Activated CD8-positive, alpha-beta memory T cell treated with anti-CD3 and anti-CD28 coated beads, Interleukin-2, amount 50 U/mL, for 1 hour (primary cell): ENCODE data around the gene COL4A1.
"Not testable (repeated sequence)": the region's sequence is repeated elsewhere in the genome, so short reads cannot be mapped to it uniquely, and the experiment has no call there.

Experiments used
- DNase-seq: peaks from one replicate; pipeline ENCODE4 v3.0.0-alpha.2; 2020; ENCODE audit errors: extremely low read depth

The COL4A1 gene

DNA sequence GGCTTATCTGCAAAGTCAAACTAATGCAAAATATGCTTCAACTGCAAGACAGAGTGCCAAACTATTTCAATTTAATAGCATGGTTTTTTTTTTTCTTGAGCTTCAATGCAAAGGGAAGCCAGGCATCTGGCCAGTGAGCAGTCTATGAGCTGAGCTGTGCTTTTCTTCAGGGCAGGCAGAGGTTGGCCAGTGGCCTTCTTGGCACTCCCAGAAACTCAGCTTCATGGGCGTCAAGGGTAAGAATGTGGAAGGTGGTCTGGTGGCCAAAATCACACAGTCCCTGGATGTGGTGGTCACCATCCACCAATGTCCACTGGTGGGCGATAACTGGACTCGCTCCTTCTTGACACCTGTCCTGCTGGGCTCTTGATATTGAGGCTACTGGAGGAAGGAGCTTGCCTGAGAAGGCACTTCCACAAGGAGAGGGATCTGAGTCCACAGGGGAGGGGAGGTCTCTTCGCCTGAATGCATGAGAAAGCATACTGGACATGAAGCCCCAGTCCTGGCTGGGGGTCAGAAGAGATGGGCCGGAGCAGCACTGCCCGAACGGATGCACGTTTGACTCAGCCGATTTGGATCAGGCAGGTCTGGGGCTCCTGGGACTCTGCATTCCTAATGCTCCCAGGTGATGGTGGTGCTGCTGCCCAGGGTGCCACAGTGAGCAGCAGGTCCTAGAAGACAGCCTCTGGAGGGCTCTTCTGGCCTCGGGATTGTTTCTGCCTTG, 17.2 kb upstream of the COL4A1 start:
- DNase-seq = no peak

DNA sequence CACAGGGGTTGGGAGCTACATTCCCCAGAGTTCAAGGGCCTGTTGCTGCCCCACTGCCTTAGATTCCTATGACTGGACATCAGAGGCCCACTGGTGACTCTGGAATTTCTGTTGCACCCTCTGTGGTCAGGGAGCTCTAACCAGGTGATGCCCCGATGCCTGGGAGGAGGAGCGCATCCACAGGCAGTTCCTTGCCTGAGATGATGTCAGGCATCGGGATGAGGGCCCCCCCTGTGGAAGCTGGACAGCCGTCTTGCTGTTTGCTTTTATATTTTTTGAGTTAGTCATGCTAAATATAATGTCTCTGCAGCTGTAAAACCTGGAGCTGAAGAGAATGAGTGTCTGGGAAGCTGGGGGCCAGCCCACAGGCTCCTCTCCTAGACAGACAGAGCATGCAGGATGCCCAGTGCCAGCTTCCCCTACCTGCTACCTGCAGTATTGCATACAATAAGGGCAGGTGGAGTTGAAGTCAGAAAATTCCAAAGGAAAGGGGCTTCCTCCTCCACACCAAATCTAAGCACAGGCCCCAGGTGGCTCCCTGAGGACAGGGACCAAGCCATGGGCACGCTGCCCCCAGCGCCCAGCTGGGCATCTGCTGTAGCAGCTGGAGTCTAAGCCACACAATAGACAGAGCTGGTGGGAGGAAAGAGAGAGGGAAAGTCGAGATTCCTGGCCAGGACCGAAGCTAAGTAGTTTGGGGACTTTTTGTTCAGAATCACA, 16.4 kb upstream of the COL4A1 start:
- DNase-seq = no peak

DNA sequence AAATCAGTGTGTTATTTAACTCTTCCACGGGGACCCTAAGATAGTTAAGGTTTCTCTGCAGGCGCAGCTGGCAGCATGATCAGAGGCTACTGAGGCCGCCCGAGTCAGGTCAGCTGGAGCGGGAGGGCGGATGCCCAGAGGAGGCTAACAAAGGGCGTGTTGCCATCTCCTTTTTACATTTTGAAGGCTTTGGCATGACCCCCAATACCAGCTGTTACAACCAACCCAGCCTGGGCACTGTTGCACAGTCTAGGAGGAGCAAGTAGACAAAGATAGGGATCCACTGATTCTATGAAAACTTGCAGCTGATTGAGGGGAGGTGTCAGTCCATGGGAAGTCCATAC, 15.8 kb upstream of the COL4A1 start:
- DNase-seq = no peak

DNA sequence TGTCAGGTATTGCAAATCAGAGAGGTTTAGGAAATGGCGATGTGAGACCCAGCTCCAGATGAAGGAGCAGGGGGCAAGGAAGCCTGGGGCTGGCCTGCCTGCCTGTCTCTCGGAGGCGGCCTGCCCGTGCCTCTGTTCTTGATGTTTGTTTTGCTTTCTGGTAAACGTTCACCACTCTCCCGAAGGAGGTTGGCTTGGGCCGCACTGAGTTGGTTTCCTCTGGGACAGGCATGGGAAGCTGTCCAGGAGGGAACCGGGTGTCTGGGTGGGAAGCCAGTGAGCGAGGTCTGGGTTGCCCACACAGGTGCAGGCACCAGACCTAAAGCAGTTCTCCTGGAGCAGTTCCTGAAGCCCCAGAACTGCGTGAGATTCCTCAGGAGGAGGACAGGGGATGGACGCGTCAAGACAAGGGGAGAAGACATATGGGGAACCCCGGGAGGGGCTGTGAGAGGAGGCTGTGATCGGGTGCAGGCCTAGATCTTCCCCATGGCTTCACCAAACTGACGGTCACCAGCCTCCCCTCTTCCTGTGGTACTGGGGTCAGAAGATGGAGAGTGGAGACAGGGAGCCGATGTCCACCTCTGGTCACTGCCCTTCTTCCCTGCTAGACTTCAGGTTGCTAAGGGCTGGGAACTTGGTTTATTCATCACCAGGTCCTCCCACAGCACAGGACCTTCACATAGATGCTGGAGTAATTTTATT, 15.3 kb upstream of the COL4A1 start:
- DNase-seq = no peak

DNA sequence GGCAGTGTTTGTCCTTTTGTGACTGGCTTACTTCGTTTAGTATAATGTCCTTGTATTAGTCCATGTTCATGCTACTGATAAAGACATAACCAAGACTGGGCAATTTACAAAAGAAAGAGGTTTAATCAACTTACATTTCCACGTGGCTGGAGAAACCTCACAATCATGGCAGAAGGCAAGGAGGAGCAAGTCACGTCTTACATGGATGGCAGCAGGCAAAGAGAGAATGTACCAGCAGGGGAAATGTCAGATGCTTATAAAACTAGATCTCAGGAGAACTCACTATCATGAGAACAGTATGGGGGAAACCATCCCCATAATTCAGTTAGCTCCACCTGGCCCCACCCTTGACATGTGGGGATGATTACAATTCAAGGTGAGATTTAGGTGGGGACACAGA, 14.6 kb upstream of the COL4A1 start:
- DNase-seq = not testable (repeated sequence)

DNA sequence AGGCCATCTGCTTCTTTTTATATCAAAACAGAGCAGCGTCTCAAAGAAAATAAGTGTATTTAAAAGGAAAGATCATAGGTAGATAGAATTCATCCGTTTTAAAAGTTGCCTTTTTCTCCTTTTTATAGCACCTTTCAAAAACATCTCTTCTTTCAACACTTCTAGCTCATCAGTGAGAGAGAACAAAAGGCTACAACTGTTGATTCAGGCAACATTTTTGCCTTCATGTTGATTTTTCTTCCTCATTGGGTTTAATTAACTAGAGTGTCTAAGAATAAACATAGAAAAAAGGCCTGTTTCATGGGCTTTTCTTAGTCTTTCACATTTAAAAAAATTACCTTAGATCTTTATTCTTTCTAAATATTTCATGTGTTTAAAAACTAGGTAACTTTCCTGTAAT, 13.7 kb upstream of the COL4A1 start:
- DNase-seq = no peak

DNA sequence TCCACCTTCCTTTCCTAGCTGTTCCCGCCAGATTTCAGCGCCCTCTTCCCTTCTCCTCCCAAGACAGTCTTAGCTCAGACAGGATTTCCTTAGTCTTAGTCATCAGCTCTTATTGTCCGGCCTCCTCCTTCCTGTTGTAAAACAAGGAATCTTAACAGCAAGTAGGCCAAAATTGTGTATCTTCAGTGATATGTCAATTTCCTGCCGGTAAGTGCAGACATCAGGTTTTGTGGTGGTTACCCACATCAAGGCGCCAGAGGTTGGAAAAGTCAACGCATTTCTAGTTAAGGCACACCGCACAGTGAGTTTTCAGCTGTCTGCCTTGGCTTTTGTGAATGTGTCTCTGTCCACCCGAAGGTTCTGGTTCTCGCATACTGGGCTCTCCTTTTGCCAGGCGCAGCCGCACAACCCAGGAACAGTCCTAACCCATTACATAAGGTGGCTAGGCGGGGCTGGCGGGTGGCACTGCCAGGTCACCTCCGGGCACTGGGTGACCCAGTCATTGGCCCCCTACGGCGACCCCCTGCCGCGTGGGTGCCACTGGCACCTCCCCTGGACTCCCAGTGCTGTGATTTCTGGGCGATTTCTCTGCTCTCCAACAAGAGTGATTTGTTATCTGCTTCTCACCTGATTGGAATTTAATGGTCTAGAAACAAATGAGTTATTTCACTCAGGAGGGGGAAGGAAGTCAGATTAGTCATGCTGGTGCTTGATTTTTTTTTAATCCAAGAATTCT, 13.0 kb upstream of the COL4A1 start:
- DNase-seq = no peak

DNA sequence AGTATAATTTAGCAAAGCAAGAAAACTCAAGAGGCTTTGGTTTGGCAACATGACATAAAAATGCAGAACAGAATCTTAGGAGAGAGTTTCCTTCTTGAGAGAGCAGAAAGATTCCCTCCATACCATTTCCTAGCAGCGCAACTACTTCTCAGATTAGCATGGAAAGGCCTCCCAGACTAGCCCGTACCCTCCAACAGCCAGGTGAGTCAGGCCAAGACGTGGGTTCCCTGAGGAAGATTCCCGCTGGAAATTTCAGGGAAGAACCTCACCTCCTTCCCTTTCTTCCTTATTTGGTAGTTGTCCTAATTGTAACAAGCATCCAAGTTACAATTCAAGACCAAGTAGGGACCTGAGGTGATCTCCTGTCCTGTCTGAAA, 12.4 kb upstream of the COL4A1 start:
- DNase-seq = no peak

DNA sequence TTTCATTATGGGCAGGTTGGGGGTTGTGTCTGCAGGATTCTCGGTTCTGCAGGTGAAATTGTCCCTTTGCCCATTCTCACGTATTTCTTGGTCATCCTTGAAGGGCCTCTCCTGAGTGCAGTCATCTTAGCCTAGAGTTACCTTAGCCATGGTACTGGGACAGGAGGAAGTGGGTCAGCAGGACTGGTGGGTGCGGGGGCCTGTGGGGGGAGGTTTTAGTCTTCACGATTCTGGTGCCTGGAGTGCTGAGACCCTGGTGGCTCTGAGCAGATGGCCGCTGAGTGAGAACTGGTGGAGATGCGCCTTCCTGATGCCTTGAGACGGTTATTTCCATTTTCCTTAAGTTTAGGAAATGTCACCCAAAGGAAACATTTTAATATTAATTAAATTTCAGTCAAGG, 12.0 kb upstream of the COL4A1 start:
- DNase-seq = no peak

DNA sequence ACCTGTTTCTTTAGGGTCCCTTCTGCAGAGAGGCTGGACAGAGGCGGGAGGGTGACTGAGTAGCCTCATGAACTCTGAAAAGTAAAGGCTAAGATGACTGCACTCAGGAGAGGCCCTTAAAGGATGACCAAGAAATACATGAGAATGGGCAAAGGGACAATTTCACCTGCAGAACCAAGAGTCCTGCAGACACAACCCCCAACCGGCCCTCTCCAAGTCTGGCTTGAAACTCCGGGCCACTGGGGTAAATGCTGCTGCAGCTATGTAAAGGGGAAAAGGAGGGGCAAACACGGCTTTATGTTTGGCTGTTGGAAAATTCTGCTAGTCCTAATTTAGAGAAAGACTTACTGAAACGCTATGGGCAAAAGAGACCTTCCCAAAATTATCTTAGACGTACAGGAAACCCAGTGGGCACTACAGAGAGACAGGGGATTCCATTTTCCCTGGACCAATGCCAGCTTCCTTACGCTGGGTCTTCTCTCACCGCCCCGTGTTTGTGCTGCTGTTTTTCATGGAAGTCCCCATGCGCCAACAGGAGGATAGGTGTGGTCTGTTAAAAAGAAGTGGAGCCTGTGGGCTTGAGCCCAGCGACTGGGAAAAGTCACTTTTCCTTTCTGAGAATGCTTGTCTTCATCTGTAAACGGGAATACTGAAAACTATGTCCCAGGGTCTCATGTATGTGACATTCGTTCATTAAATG, 10.7 kb upstream of the COL4A1 start:
- no peak for DNase-seq

DNA sequence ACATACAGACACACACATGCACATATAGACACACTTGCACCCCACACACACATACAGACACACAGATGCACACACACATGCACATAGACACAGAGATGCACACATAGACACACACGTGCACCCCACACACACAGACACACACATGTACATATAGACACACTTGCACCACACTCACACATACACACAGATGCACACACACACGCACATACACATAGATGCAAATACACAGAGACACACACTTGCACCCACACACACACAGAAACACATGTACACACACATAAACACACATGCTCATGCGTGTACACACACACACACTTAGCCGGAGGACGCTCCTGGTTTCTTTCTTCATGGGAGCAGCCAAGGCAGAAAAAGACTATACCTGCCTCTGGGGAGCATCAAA, 10.1 kb upstream of the COL4A1 start:
- DNase-seq = no peak

DNA sequence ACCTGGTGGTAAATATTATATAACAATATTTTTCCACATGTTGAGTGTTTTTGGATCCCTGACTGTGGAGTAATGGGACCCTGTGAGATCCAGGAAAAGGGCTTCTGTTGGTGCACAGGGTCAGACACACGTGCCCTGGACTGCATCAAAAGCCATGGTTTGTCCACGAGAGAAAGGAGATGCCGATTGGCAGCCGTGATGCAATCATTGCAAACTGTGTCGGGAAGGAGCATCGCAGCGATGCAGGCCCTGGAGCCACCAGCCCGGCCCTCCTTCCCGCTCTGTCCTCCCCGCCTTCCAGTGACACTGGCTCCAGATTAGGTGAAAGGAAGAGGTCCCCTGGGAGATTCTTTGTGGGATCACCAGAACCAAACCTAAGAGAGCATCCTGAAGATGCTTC, 9.2 kb upstream of the COL4A1 start:
- no peak for DNase-seq

DNA sequence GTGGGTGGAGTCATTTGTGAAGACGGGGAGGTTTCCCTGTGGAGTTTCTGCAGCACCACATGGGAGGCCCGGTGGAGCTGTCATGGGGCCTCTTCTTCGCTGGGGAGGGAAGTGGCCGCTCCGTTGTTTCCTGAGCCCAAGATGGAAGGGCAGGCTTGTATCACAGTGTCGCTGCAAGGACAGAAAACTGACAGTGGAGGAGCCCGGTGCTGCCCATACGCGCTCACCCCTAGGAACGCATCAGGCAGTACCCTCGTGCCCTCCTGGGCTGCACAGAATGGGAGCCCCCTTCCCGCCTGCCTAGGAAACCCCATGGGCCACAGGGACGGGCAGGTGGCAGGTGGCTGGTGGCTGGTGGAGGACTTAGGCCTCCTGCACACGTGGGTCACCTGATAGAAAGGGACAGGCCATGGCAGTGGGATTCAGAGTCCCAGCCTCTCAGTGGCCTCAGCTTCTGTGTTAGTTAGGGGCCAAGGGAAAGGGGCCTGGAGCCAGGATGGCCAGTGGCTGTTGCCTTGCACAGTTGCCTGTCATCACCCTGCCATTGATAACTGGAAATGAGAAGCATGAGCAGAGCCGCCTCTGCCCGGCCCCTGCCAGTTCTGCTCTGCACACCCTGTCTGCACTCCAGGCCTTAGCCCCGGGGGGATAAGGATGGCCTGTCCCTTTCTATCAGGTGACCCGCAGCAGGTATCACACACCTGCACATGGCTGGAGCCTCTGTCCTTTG, 7.7 kb upstream of the COL4A1 start:
- no peak for DNase-seq

DNA sequence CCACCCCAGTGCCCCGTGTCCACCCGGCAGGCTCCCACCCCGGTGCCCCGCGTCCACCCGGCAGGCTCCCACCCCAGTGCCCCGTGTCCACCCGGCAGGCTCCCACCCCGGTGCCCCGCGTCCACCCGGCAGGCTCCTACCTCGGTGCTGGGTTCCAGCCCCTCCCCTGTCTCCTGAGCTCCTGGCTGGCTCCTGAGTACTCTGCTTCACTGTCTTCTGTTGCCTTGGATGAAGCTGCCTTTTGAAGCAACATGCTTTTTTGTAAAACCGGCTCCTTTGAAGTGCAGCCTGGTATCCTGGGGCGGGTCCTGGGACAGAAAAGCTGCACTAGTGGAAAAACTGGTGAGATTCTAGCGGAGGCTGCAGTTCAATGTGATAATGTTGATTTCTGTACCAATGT, 6.8 kb upstream of the COL4A1 start:
- DNase-seq = not testable (repeated sequence)

DNA sequence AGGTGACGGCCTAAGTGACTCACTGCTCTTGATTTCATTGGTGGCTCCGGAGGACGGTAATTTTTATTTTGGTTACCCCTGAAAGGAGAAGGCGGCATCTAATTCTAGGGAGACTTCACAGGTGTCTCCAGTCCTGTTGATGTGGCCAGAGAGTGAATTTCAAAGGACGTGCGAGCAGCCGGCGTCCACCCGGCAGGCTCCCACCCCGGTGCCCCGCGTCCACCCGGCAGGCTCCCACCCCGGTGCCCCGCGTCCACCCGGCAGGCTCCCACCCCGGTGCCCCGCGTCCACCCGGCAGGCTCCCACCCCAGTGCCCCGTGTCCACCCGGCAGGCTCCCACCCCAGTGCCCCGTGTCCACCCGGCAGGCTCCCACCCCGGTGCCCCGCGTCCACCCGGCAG, 6.3 kb upstream of the COL4A1 start:
- DNase-seq = not testable (repeated sequence)

DNA sequence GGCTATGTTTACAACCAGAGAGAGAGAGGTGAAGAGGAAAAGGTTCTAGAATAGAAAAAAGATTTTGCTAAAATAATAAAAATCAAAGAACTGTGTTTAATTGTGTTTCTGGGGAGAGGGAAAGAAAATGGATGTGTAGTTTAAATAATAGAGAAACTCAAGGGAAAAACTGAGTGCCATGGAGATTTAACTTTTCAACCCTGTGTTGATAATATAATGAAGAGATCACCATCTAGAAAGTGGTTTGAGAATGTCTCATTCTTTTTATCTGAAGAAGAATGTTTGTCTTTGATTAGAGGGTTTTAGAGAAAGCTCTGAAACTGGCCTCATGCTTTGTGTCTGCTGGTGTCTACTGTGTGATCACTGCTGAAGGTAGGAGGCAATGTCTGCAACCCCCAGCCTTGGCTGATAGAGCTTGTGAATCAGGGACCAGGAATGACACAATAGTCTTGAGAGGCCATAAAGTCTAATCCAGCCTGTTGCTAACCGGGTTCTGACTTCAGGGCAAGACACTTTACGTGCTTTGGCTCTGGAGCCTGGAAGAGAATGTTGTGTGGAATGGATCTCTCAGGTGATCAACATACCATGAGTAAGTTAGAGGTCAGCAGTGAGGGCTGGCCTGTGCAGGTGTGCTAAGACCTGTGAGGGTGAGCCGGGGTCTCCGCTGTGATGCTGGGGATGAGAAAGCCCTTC, 5.5 kb upstream of the COL4A1 start:
- DNase-seq = no peak

DNA sequence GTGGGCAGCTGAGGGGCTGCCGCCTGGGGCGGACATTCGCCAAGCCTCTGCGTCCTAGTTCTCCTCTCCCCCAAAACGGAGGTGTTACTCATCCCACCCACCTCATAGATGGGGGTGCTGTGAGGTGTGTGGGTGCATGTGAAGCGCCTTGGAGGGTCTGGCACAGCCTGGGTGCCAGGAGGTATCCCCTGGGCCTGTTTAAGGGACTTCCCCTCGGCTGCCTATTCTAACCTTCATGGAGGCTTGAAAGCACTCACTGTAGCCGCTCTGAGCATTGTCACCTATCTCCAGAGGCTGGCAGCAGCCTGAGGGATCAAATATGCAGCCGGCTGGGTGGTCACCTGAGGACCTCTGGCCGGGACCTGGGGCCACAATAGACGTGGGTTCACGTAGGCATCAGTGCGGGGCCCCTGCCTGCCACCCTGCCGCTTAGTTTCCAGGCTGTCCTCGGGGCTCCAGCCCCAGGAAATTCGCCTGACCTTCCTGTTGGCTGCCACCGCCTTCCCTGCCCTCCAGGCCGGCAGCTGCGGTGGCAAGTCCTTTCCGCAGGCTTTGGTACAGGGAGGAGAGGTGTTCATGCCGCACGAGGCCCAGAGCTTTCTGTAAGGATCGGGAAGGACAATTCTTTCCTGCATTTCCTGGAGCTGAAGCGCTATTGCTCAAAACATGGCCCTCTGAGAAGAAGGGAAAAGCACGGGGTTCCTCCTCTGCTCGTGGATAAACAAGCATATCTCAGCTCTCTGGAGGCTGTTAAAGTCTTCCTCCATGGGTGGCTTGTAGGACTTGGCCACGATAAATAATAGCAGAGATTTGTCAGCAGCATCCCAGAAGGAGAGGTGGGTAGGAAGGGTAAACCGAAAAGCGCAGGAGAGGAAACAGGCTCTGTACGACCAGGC, 4.7 kb upstream of the COL4A1 start:
- DNase-seq = no peak

DNA sequence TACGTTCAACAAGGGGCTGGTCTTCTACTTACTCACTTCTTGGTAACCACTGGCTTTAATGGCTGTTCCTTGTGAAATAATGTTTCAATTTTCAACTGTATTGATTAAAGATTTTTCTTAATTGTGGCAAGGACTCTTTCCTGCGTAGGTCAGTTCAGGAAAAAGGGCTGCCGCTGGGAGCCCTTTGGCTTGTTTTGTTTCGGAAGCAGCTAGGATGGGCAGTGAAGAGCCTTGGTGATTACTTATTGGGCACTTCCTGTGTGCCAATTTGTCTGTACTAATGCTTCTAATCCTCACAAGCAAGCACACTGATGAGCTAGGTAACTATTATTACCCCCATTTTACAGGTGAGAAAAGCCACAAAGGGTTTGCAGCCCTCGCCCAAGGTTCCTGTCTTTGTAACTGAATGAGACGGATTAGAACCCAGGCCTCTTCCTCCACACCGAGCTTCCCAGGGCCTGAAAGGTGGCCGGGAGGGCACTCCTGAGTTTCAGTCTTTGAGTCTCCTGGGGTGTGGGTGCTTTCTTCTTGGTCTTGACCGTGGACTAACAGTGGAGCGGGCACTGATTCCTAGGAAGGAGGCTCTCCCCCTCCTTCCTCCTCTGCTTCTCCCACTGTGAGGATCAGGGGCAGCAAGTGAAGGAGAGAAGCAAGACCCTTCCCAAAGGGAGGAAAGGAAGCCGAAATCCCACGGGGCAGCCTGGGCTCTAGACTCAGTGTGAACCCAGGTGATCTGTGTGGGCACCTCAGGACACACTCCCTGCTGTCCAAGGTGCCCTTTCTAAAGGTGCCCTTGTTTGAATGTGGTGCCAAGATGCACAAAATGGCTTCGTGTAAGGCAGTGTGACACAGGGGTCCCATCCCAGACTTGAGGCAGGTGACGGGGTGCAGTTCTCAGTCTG, 3.8 kb upstream of the COL4A1 start:
- DNase-seq = no peak
